H1 (cell line): ENCODE results near the gene FBXO47.

Experiments
- EP300 ChIP-seq, 2 experiments: IDR thresholded peaks; 1 replicate in 1 of 2; 2 replicates in 1 of 2; pipeline ENCODE4 v1.6.1; 2011 to 2012; ENCODE audit warnings: low read depth in 2 of 2, low read length in 2 of 2, mild to moderate bottlenecking in 2 of 2, borderline replicate concordance in 1 of 2, inconsistent platforms in 1 of 2, moderate library complexity in 1 of 2
- GABPA ChIP-seq: IDR thresholded peaks from 2 replicates; pipeline ENCODE4 v1.6.1; 2011; ENCODE audit warnings: mild to moderate bottlenecking, low read length, moderate library complexity, borderline replicate concordance; ENCODE audit not compliant: insufficient read depth
- TF ChIP-seq, protein P1 (sequence below), 3 experiments: IDR thresholded peaks; 1 replicate in 2 of 3; 2 replicates in 1 of 3; pipeline versions ENCODE4 v1.5.1 to v1.6.1; 2011; ENCODE audit warnings: low read length in 3 of 3, mild to moderate bottlenecking in 3 of 3, inconsistent platforms in 2 of 3, low read depth in 1 of 3, moderate library complexity in 1 of 3; ENCODE audit not compliant: insufficient read depth in 1 of 3; ENCODE audit errors: control extremely low read depth in 1 of 3
- TF ChIP-seq, protein P2 (sequence below): IDR thresholded peaks from 2 replicates; pipeline ENCODE4 v1.6.1; 2012; ENCODE audit warnings: inconsistent platforms

GRCh38 chr17:38984666-38985065, 17.5 kb upstream of the FBXO47 start:
- TF ChIP-seq, protein P1, sequence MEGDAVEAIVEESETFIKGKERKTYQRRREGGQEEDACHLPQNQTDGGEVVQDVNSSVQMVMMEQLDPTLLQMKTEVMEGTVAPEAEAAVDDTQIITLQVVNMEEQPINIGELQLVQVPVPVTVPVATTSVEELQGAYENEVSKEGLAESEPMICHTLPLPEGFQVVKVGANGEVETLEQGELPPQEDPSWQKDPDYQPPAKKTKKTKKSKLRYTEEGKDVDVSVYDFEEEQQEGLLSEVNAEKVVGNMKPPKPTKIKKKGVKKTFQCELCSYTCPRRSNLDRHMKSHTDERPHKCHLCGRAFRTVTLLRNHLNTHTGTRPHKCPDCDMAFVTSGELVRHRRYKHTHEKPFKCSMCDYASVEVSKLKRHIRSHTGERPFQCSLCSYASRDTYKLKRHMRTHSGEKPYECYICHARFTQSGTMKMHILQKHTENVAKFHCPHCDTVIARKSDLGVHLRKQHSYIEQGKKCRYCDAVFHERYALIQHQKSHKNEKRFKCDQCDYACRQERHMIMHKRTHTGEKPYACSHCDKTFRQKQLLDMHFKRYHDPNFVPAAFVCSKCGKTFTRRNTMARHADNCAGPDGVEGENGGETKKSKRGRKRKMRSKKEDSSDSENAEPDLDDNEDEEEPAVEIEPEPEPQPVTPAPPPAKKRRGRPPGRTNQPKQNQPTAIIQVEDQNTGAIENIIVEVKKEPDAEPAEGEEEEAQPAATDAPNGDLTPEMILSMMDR (IDR thresholded peaks at IDR 0.05; ENCODE audit: control extremely low read depth in 1 of 3, insufficient read depth in 1 of 3, low read depth in 1 of 3, low read length in 3 of 3) = no peak
- no peak for TF ChIP-seq EP300 (IDR thresholded peaks at IDR 0.05; ENCODE audit: borderline replicate concordance in 1 of 2, low read depth in 2 of 2, low read length in 2 of 2)
- no peak for TF ChIP-seq GABPA
- TF ChIP-seq, protein P2, sequence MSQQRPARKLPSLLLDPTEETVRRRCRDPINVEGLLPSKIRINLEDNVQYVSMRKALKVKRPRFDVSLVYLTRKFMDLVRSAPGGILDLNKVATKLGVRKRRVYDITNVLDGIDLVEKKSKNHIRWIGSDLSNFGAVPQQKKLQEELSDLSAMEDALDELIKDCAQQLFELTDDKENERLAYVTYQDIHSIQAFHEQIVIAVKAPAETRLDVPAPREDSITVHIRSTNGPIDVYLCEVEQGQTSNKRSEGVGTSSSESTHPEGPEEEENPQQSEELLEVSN = no peak
